HepG2 (cell line): Measurements from ENCODE around the gene LSM10. TPM values are rescaled to one million over a fixed set of nuclear protein-coding genes. Genes with fewer than 3 reads are reported as not detected.
A peak's percentile ranks its signal among the peaks of the same experiment; 100 is the strongest.

Source experiments
- CBX5 ChIP-seq: sonication (generic); formaldehyde crosslinking; IDR thresholded peaks from 2 replicates; pipeline ENCODE4 v1.4.0; 2020; ENCODE audit warnings: missing genetic modification reagents, borderline replicate concordance
- FOXA3 ChIP-seq: IDR thresholded peaks from 2 replicates; pipeline ENCODE4 v1.6.1; 2016; ENCODE audit warnings: missing genetic modification reagents, missing compliant biosample characterization
- MTF1 ChIP-seq: sonication (generic); formaldehyde crosslinking; IDR thresholded peaks from 2 replicates; pipeline ENCODE4 v1.5.0; 2020; ENCODE audit warnings: missing genetic modification reagents
- PAX8 ChIP-seq: sonication (generic); formaldehyde crosslinking; IDR thresholded peaks from 2 replicates; pipeline ENCODE4 v1.8.0; 2022; ENCODE audit warnings: mild to moderate bottlenecking, missing genetic modification reagents, borderline replicate concordance
- PHB2 ChIP-seq: fragments of 450-650 bp; IDR thresholded peaks from 2 replicates; pipeline ENCODE4 v1.6.1; 2018; ENCODE audit not compliant: partially characterized antibody
- PPARG ChIP-seq: conservative IDR thresholded peaks from 2 replicates; pipeline ENCODE4 v1.6.1; 2016; ENCODE audit warnings: missing biosample characterization, missing genetic modification reagents
- RAD21 ChIP-seq: fragments of 450-650 bp; formaldehyde crosslinking; IDR thresholded peaks from 2 replicates; pipeline ENCODE4 v1.5.0; 2020; ENCODE audit warnings: mild to moderate bottlenecking
- RORA ChIP-seq: sonication (generic); formaldehyde crosslinking; IDR thresholded peaks from 2 replicates; pipeline ENCODE4 v1.5.0; 2020; ENCODE audit warnings: mild to moderate bottlenecking, missing genetic modification reagents, moderate library complexity
- SNAPC2 ChIP-seq: sonication (generic); formaldehyde crosslinking; IDR thresholded peaks from 2 replicates; pipeline ENCODE4 v1.8.1; 2022; ENCODE audit warnings: mild to moderate bottlenecking, missing genetic modification reagents
- U2AF2 ChIP-seq: fragments of 200-400 bp; formaldehyde crosslinking; IDR thresholded peaks from 2 replicates; pipeline ENCODE4 v1.6.1; 2017; ENCODE audit warnings: low read depth, mild to moderate bottlenecking, low read length
- ZIK1 ChIP-seq: sonication (generic); formaldehyde crosslinking; IDR thresholded peaks from 2 replicates; pipeline ENCODE4 v1.5.0; 2020; ENCODE audit warnings: mild to moderate bottlenecking, low read depth, missing genetic modification reagents, borderline replicate concordance
- ZNF569 ChIP-seq: sonication (generic); formaldehyde crosslinking; IDR thresholded peaks from 2 replicates; pipeline ENCODE4 v1.5.0; 2020; ENCODE audit warnings: mild to moderate bottlenecking, missing genetic modification reagents, moderate library complexity, borderline replicate concordance
- ZNF660 ChIP-seq: sonication (generic); formaldehyde crosslinking; IDR thresholded peaks from 2 replicates; pipeline ENCODE4 v1.5.1; 2020; ENCODE audit warnings: mild to moderate bottlenecking, low read depth, missing genetic modification reagents, borderline replicate concordance
- ZNF878 ChIP-seq: sonication (generic); formaldehyde crosslinking; IDR thresholded peaks from 2 replicates; pipeline ENCODE4 v1.8.1; 2023; ENCODE audit warnings: mild to moderate bottlenecking, missing genetic modification reagents, moderate library complexity
- polyA plus RNA-seq, 8 experiments: library from polyadenylated mRNA; depleted of rRNA in 3 of 8; stranded (reverse) in 7 of 8; unstranded in 1 of 8; fragments of >200 nt; fragmentation: Illumina TruSeq in 4 of 8; extraction: Trizol in 4 of 8; gene quantifications; 2 replicates each; pipeline versions ENCODE4 v1.2.1 to v1.2.3, GENCODE V29; 2011 to 2016; ENCODE audit warnings: low read depth in 4 of 8, missing spikeins in 1 of 8, mixed read lengths in 1 of 8; ENCODE audit not compliant: insufficient read depth in 1 of 8
- total RNA-seq, 5 experiments: library from RNA; depleted of rRNA; stranded (reverse); fragments of >200 nt; fragmentation: Illumina TruSeq; extraction: Trizol; gene quantifications; 2 replicates each; pipeline ENCODE4 v1.2.3, GENCODE V29; 2016; ENCODE audit warnings: low read depth in 1 of 5
- TF ChIP-seq, protein P1 (sequence below): sonication (generic); formaldehyde crosslinking; IDR thresholded peaks from 2 replicates; pipeline ENCODE4 v1.4.0; 2020; ENCODE audit warnings: missing genetic modification reagents
- TF ChIP-seq, protein P2 (sequence below): sonication (generic); formaldehyde crosslinking; IDR thresholded peaks from 2 replicates; pipeline ENCODE4 v1.5.0; 2020; ENCODE audit warnings: mild to moderate bottlenecking, missing genetic modification reagents, borderline replicate concordance
- TF ChIP-seq, protein P3 (sequence below): IDR thresholded peaks from 2 replicates; pipeline ENCODE4 v1.6.1; 2016; ENCODE audit warnings: missing compliant biosample characterization, missing genetic modification reagents, borderline replicate concordance
- TF ChIP-seq, protein P4 (sequence below): sonication (generic); formaldehyde crosslinking; IDR thresholded peaks from 2 replicates; pipeline ENCODE4 v1.4.0; 2020; ENCODE audit warnings: mild to moderate bottlenecking, missing genetic modification reagents
- TF ChIP-seq, protein P5 (sequence below): sonication (generic); formaldehyde crosslinking; IDR thresholded peaks from 2 replicates; pipeline ENCODE4 v1.4.0; 2020; ENCODE audit warnings: mild to moderate bottlenecking, low read depth, missing genetic modification reagents

LSM10 gene
- total and polyA plus RNA-seq, 2 of the 13 experiments (the other 11 are each of a cell fraction or from before 2014, with no cell fraction given) = 14.0 to 52.0 TPM

DNA sequence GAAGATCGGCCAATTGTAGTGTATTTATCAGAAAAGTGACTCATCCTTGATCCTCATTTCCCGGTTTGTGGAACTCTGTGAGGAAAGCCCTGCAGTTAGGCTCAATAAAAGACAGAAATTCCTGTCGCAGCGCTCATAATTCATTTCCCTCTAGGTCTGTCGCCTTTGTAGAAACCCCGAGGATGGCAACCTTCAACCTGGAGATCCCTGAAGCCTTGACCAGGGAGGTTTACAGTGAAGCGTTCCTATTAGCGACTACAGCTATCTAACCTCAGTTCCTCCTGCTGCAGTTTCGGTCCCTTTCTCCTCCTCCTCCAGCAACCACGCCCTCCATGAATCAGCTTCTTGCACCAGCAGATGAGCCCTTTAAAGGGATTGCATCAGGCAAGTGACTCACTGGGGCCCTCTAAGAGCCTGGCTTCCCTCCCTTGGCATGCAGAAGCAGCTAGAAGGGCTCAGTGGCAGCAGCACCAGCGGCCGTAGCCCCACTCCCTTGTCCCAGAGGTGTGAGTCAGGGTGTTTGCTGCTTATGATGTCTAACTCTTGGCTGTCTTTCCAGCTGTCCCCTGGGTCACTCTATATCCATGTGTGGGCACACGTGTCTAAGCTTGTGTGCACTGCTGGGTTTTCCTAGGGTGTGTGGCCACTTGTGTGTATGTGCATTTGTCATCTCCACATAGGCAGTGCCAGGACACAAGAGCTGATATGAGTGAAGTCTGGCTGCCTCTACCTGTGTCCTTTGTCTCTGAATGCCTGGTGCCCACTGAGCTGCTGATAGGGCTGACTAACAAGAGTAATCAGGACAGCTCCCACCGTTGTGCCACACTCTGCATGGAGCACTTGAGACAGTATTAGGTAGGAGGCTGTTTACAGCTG lies 11.2 kb downstream of the LSM10 start (continued):
- TF ChIP-seq, protein P1, sequence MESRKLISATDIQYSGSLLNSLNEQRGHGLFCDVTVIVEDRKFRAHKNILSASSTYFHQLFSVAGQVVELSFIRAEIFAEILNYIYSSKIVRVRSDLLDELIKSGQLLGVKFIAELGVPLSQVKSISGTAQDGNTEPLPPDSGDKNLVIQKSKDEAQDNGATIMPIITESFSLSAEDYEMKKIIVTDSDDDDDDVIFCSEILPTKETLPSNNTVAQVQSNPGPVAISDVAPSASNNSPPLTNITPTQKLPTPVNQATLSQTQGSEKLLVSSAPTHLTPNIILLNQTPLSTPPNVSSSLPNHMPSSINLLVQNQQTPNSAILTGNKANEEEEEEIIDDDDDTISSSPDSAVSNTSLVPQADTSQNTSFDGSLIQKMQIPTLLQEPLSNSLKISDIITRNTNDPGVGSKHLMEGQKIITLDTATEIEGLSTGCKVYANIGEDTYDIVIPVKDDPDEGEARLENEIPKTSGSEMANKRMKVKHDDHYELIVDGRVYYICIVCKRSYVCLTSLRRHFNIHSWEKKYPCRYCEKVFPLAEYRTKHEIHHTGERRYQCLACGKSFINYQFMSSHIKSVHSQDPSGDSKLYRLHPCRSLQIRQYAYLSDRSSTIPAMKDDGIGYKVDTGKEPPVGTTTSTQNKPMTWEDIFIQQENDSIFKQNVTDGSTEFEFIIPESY (CRISPR knock-in tag) = no peak; the same call in 1 of the 2 replicates
- TF ChIP-seq ZIK1 (no peak), CBX5 (CRISPR knock-in tag) (peak; percentile 77; the same call in 1 of the 2 replicates), RAD21 (CRISPR knock-in tag) (no peak; the same call in 1 of the 2 replicates), RORA (no peak), PPARG (CRISPR knock-in tag) (no peak), PAX8 (CRISPR knock-in tag) (0 out of 2 replicates have a peak, but pooled peaks have one; percentile 73), PHB2 (no peak), SNAPC2 (no peak), FOXA3 (CRISPR knock-in tag) (peak; percentile 24; the same call in 1 of the 2 replicates), ZNF569 (CRISPR knock-in tag) (no peak), U2AF2 (no peak), MTF1 (CRISPR knock-in tag) (no peak), ZNF878 (peak; percentile 16), ZNF660 (no peak)
- TF ChIP-seq, protein P2, sequence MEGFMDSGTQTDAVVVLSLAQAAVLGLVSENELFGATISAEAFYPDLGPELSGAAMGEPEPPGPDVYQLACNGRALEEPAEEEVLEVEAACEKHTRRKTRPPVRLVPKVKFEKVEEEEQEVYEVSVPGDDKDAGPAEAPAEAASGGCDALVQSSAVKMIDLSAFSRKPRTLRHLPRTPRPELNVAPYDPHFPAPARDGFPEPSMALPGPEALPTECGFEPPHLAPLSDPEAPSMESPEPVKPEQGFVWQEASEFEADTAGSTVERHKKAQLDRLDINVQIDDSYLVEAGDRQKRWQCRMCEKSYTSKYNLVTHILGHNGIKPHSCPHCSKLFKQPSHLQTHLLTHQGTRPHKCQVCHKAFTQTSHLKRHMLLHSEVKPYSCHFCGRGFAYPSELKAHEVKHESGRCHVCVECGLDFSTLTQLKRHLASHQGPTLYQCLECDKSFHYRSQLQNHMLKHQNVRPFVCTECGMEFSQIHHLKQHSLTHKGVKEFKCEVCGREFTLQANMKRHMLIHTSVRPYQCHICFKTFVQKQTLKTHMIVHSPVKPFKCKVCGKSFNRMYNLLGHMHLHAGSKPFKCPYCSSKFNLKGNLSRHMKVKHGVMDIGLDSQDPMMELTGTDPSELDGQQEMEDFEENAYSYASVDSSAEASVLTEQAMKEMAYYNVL (CRISPR knock-in tag) = 0 out of 2 replicates have a peak, but pooled peaks have one; percentile 49
- TF ChIP-seq, protein P3, sequence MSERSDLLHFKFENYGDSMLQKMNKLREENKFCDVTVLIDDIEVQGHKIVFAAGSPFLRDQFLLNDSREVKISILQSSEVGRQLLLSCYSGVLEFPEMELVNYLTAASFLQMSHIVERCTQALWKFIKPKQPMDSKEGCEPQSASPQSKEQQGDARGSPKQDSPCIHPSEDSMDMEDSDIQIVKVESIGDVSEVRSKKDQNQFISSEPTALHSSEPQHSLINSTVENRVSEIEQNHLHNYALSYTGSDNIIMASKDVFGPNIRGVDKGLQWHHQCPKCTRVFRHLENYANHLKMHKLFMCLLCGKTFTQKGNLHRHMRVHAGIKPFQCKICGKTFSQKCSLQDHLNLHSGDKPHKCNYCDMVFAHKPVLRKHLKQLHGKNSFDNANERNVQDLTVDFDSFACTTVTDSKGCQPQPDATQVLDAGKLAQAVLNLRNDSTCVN (CRISPR knock-in tag) = no peak; the same call in 1 of the 2 replicates
- TF ChIP-seq, protein P4, sequence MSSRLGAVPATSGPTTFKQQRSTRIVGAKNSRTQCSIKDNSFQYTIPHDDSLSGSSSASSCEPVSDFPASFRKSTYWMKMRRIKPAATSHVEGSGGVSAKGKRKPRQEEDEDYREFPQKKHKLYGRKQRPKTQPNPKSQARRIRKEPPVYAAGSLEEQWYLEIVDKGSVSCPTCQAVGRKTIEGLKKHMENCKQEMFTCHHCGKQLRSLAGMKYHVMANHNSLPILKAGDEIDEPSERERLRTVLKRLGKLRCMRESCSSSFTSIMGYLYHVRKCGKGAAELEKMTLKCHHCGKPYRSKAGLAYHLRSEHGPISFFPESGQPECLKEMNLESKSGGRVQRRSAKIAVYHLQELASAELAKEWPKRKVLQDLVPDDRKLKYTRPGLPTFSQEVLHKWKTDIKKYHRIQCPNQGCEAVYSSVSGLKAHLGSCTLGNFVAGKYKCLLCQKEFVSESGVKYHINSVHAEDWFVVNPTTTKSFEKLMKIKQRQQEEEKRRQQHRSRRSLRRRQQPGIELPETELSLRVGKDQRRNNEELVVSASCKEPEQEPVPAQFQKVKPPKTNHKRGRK (CRISPR knock-in tag) = 0 out of 2 replicates have a peak, but pooled peaks have one; percentile 51
- TF ChIP-seq, protein P5, sequence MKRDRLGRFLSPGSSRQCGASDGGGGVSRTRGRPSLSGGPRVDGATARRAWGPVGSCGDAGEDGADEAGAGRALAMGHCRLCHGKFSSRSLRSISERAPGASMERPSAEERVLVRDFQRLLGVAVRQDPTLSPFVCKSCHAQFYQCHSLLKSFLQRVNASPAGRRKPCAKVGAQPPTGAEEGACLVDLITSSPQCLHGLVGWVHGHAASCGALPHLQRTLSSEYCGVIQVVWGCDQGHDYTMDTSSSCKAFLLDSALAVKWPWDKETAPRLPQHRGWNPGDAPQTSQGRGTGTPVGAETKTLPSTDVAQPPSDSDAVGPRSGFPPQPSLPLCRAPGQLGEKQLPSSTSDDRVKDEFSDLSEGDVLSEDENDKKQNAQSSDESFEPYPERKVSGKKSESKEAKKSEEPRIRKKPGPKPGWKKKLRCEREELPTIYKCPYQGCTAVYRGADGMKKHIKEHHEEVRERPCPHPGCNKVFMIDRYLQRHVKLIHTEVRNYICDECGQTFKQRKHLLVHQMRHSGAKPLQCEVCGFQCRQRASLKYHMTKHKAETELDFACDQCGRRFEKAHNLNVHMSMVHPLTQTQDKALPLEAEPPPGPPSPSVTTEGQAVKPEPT (CRISPR knock-in tag) = no peak; the same call in 1 of the 2 replicates
